Measurements from ENCODE around the gene CNTN4.

Gene CNTN4

GRCh38 chr3:2106438-2106837 is 7.8 kb downstream of the CNTN4 start:
- Histone ChIP-seq H3K4me2 (no peak overlapping the region), H3K27me3 (ENCODE audit: insufficient read depth, low read depth) (no peaks in the 10 kb centered on the region), H2AFZ (ENCODE audit: low read depth) (no peak overlapping the region), H3K4me3 (IDR thresholded peaks at IDR 0.05; ENCODE audit: insufficient read depth, low read depth, low read length) (no peak overlapping the region), H3K79me2 (ENCODE audit: insufficient read depth, low read depth) (no peaks in the 10 kb centered on the region), H3K36me3 (ENCODE audit: insufficient read depth) (no peaks in the 10 kb centered on the region), H3K27ac (no peak overlapping the region), H4K20me1 (ENCODE audit: insufficient read depth) (no peaks in the 10 kb centered on the region), H3K9ac (no peak overlapping the region), H3K4me1 (ENCODE audit: low read depth, poor library complexity, severe bottlenecking) (no peaks in the 10 kb centered on the region)
- TF ChIP-seq, protein P1, sequence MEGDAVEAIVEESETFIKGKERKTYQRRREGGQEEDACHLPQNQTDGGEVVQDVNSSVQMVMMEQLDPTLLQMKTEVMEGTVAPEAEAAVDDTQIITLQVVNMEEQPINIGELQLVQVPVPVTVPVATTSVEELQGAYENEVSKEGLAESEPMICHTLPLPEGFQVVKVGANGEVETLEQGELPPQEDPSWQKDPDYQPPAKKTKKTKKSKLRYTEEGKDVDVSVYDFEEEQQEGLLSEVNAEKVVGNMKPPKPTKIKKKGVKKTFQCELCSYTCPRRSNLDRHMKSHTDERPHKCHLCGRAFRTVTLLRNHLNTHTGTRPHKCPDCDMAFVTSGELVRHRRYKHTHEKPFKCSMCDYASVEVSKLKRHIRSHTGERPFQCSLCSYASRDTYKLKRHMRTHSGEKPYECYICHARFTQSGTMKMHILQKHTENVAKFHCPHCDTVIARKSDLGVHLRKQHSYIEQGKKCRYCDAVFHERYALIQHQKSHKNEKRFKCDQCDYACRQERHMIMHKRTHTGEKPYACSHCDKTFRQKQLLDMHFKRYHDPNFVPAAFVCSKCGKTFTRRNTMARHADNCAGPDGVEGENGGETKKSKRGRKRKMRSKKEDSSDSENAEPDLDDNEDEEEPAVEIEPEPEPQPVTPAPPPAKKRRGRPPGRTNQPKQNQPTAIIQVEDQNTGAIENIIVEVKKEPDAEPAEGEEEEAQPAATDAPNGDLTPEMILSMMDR (conservative IDR thresholded peaks at IDR 0.05; ENCODE audit: low read depth, low read length), result no peak

GRCh38 chr3:2110597-2111117 is 12.0 kb downstream of the CNTN4 start:
- Histone ChIP-seq H3K4me3 (IDR thresholded peaks at IDR 0.05; ENCODE audit: insufficient read depth, low read depth, low read length) (no peak overlapping the region), H3K27ac (no peak overlapping the region), H3K36me3 (ENCODE audit: insufficient read depth) (no peaks in the 10 kb centered on the region), H3K4me2 (no peak overlapping the region), H3K9ac (no peak overlapping the region), H3K79me2 (ENCODE audit: insufficient read depth, low read depth) (no peaks in the 10 kb centered on the region), H3K27me3 (ENCODE audit: insufficient read depth, low read depth) (no peaks in the 10 kb centered on the region), H4K20me1 (ENCODE audit: insufficient read depth) (no peaks in the 10 kb centered on the region), H3K4me1 (ENCODE audit: low read depth, poor library complexity, severe bottlenecking) (no peaks in the 10 kb centered on the region), H2AFZ (ENCODE audit: low read depth) (no peak overlapping the region)
- TF ChIP-seq, protein P1 (conservative IDR thresholded peaks at IDR 0.05; ENCODE audit: low read depth, low read length), result no peak

GRCh38 chr3:2114617-2115275 is 16.1 kb downstream of the CNTN4 start:
- H3K4me1 ChIP-seq (ENCODE audit: low read depth, poor library complexity, severe bottlenecking), result no peaks in the 10 kb centered on the region
- H3K4me2 ChIP-seq, result no peak overlapping the region
- no peak overlapping the region for H3K27ac ChIP-seq
- no peaks in the 10 kb centered on the region for H3K36me3 ChIP-seq (ENCODE audit: insufficient read depth)
- no peaks in the 10 kb centered on the region for H4K20me1 ChIP-seq (ENCODE audit: insufficient read depth)
- no peaks in the 10 kb centered on the region for H3K27me3 ChIP-seq (ENCODE audit: insufficient read depth, low read depth)
- TF ChIP-seq, protein P1 (conservative IDR thresholded peaks at IDR 0.05; ENCODE audit: low read depth, low read length), result no peak
- H3K9ac ChIP-seq, result no peak overlapping the region
- no peak overlapping the region for H2AFZ ChIP-seq (ENCODE audit: low read depth)
- H3K4me3 ChIP-seq (IDR thresholded peaks at IDR 0.05; ENCODE audit: insufficient read depth, low read depth, low read length), result no peak overlapping the region
- H3K79me2 ChIP-seq (ENCODE audit: insufficient read depth, low read depth), result no peaks in the 10 kb centered on the region

DNA sequence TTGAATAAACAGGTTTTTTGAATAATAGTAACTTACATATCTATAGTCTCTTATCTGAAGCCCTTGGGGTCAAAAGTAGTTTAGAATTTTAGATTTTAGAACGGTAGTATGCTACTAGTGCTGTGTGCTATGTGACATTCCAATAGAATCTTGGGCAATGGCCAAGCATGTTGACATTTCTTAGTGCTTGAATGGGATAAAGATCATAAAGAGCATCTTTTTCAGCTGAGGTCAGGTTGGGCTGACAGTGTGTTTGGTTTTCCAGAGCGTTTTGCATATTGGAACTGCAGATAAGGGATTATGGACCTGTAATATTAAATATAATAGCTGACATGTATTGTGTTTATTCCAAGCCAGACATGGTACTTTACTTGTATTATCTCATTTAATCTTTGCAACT is 32.1 kb downstream of the CNTN4 start:
- Histone ChIP-seq H3K79me2 (ENCODE audit: insufficient read depth, low read depth) (no peaks in the 10 kb centered on the region), H3K27ac (no peak overlapping the region), H3K27me3 (ENCODE audit: insufficient read depth, low read depth) (no peaks in the 10 kb centered on the region), H3K36me3 (ENCODE audit: insufficient read depth) (no peaks in the 10 kb centered on the region), H3K4me2 (no peak overlapping the region), H4K20me1 (ENCODE audit: insufficient read depth) (no peaks in the 10 kb centered on the region), H2AFZ (ENCODE audit: low read depth) (no peak overlapping the region), H3K4me1 (ENCODE audit: low read depth, poor library complexity, severe bottlenecking) (no peaks in the 10 kb centered on the region), H3K4me3 (IDR thresholded peaks at IDR 0.05; ENCODE audit: insufficient read depth, low read depth, low read length) (no peak overlapping the region), H3K9ac (no peak overlapping the region)
- TF ChIP-seq, protein P1 (conservative IDR thresholded peaks at IDR 0.05; ENCODE audit: low read depth, low read length), result no peak

Measured in KMS-11 (cell line).